Cardiac fibroblast (primary cell): Measurements from ENCODE around the gene ZMYND8.
"Not testable (repeated sequence)": the region's sequence is repeated elsewhere in the genome, so short reads cannot be mapped to it uniquely, and the experiment has no call there.

Source experiments
- DNase-seq, 2 donors: peaks; one replicate each; pipeline versions ENCODE4 v3.0.0 to v3.0.0-alpha.2; 2010; ENCODE audit warnings: low read depth in 2 of 2
- H3K4me3 ChIP-seq, 2 donors: replicated peaks in 1 of 2; 1 replicate in 1 of 2; 2 replicates in 1 of 2; pipeline ENCODE4 v1.5.1; 2011; ENCODE audit warnings: low read depth in 2 of 2, low read length in 2 of 2, mild to moderate bottlenecking in 2 of 2, moderate library complexity in 1 of 2
- CTCF ChIP-seq: IDR thresholded peaks from one replicate; pipeline ENCODE4 v1.5.1; 2011; ENCODE audit warnings: low read depth, mild to moderate bottlenecking, low read length, inconsistent platforms

ZMYND8 gene

DNA sequence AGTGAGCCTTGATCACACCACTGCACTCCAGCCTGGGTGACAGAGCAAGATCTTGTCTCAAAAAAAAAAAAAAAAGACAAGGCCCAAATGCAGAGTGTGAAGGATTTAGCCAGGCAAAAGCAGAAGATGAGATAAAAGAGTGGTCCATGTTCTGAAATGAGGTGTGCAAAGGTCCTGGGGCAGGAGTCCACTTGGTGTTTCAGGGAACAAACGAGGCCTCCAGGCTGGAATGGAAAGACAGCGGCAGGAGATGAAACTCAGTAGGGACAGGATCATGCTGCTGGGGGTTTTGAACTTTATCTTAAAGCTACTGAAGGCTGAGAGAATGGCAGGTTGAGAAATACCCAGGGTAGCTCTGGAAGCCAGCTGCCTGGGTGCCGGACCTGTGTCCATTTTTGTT lies 178.2 kb downstream of the ZMYND8 start:
- no peak for TF ChIP-seq CTCF
- H3K4me3 ChIP-seq: no peak overlapping the region
- DNase-seq: no peak

DNA sequence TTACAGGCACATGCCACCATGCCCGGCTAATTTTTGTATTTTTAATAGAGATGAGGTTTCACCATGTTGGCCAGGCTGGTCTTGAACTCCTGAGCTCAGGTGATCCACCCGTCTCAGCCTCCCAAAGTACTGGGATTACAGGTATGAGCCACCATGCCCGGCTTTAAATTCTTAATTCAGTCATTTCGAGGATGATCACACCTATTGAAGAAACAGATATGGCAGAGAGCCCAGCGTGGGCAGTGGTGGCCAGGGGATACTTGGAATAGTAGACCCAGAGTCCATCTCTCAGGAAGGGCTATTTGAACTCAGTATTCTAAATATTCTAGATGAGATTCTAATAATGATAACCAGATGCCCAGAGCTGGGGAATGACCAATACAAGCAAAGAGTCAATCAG lies 180.3 kb downstream of the ZMYND8 start:
- not testable (repeated sequence) for H3K4me3 ChIP-seq, DNase-seq

GRCh38 chr20:47175493-47175892 lies 181.0 kb downstream of the ZMYND8 start:
- TF ChIP-seq CTCF: no peak
- DNase-seq: peak in 1 of 2 donors; percentile 6

DNA sequence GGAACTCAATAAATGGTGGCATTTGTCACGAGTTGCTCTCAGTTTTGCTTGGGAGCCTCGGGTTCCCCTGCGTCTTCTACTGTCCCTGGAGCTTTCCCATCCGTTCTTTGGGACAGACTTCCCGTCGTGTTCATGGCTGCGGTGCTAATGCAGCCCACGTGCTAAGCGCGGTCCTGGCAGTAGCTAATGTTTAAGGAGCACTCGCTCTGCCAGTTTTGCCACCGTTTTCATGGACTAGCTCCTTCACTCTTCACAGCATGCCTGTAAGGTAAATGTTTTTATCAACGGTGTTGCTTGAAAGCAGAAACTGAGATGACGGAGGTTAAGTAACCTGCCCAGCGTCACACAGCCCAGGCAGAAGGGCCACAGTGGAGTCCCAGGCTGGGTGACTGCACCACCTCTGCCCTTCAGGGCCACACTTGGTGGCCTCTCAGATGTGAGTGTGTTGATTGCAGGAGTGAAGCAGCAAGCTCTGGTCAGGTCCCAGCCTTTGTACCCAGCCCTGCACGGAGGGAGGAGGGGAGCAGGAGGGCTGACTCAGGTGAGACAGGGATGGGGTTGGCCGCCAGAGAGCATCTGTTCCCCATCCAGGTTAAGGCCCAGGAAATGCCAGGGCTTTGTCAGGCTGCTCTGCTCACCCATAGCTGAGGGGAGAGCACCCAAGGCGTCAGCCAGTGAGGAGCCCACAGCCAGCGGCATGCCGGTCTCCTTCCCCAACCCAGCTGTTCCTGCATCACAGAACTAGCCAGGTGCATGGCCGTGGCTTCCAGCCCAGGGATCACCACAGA lies 181.8 kb downstream of the ZMYND8 start:
- TF ChIP-seq CTCF: no peak
- H3K4me3 ChIP-seq: no peak overlapping the region
- no peak for DNase-seq

More at GRCh38 chr20:47175493-47175892, 181.0 kb downstream of the ZMYND8 start:
- H3K4me3 ChIP-seq: no peak overlapping the region

DNA sequence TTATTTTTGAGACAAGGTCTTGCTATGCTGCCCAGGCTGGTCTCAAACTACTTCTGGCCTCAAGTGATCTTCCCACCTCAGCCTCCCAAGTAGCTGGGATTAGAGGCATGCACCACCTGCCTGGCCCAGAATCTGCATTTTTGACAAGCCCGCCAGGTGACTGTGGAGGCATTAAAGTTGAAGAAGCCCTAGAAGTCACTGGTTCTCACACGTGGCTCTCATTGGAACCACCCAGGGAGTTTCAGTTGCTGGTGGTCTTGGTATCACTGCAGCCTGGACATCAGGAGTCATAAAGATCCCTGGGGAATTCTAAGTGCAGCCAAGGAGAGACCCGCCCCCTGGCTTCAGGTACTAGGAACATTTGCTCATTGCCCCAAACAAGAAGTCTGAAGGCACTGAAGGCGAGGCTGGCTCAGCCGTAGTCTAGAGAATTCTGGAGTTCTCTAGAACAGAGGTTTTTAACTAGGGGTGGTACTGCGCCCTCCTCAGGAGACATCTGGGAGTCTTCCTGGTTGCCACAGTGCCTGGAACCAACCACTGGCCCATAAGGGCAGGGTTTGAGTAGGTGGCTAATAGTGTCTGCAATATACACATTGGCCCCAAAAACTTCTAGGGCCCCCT lies 182.8 kb downstream of the ZMYND8 start:
- TF ChIP-seq CTCF: no peak
- H3K4me3 ChIP-seq: no peak overlapping the region
- no peak for DNase-seq

DNA sequence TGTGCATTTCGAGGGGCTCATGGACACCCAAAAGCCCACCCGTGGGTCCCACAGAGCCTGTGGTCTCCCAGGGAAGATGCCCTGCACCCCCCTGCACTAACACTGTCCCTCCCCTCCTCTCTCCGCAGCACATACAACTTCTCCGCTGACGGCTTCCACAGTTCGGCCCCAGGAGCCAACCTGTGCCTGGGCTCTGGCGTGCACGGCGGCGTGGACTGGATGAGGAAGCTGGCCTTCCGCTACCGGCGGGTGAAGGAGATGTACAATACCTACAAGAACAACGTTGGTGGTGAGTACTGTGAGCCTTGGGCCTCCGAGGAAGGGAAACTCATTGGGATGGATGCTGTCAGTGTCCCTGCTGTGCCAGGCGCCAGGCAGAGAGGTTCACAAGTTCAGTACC lies 183.9 kb downstream of the ZMYND8 start:
- no peak for DNase-seq
- H3K4me3 ChIP-seq: no peak overlapping the region
- no peak for TF ChIP-seq CTCF

DNA sequence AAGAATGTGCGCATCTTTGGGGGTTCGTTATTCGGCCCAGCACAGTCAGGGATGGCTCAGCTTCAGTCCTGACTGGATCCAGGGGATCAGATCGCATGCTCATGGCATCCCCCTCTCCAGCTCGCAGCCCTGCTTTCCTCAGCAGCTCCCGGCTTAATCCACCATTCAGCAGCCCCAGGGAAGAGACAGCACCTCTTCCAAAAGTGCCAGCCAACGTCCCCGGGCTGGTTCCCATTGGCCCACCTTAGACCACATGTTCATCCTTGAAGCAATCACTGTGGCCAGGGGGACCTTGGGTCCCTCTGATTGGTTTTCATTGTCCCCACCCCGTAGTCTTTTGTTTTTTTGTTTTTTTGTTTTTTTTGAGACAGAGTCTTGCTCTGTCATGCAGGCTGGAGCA lies 188.7 kb downstream of the ZMYND8 start:
- H3K4me3 ChIP-seq: no peak overlapping the region
- DNase-seq: no peak
- TF ChIP-seq CTCF: no peak
